Cardiac muscle cell (in vitro differentiated cells and primary cell): Measurements from ENCODE around the gene TOPAZ1. TPM values are rescaled to one million over a fixed set of nuclear protein-coding genes. Genes with fewer than 3 reads are reported as not detected.

Source experiments
- DNase-seq, 2 donors: peaks; one replicate each; pipeline versions ENCODE4 v3.0.0 to v3.0.0-alpha.2; 2010 to 2017; ENCODE audit warnings: low read depth in 1 of 2, low spot score in 1 of 2
- H3K27ac ChIP-seq: fragments of 200-600 bp; sonication (generic); 2 replicates; pipeline ENCODE4 v1.5.1; 2016
- H3K27me3 ChIP-seq: fragments of 200-600 bp; sonication (generic); 2 replicates; pipeline ENCODE4 v1.6.0; 2016; ENCODE audit warnings: control low read depth
- H3K36me3 ChIP-seq: fragments of 200-600 bp; sonication (generic); 2 replicates; pipeline ENCODE4 v1.5.1; 2016; ENCODE audit warnings: control low read depth
- H3K4me1 ChIP-seq: fragments of 200-600 bp; sonication (generic); 2 replicates; pipeline ENCODE4 v1.8.1; 2017; ENCODE audit warnings: low read depth, mild to moderate bottlenecking, mixed run types
- H3K4me3 ChIP-seq: fragments of 200-600 bp; sonication (generic); 2 replicates; pipeline ENCODE4 v1.5.1; 2016; ENCODE audit warnings: mild to moderate bottlenecking
- H3K9me3 ChIP-seq: fragments of 200-600 bp; sonication (generic); 2 replicates; pipeline ENCODE4 v1.5.1; 2017; ENCODE audit warnings: low read depth, mild to moderate bottlenecking, control low read depth
- polyA plus RNA-seq: library from polyadenylated mRNA; unstranded; fragments of >200 nt; fragmentation: Nextera tagmentation; extraction: Ambion mirVana; gene quantifications from 2 replicates; pipeline ENCODE4 v1.2.1, GENCODE V29; 2016
- total RNA-seq: library from RNA; depleted of rRNA; stranded (reverse); fragments of >200 nt; gene quantifications from 2 replicates; pipeline ENCODE4 v1.2.3, GENCODE V29; 2016
- TF ChIP-seq, protein P1 (sequence below): IDR thresholded peaks from 2 replicates; pipeline ENCODE4 v1.5.1; 2012; ENCODE audit warnings: low read depth, mild to moderate bottlenecking, low read length

The TOPAZ1 gene
- total and polyA plus RNA-seq, 2 experiments from 2014 or later, result not detected

DNA sequence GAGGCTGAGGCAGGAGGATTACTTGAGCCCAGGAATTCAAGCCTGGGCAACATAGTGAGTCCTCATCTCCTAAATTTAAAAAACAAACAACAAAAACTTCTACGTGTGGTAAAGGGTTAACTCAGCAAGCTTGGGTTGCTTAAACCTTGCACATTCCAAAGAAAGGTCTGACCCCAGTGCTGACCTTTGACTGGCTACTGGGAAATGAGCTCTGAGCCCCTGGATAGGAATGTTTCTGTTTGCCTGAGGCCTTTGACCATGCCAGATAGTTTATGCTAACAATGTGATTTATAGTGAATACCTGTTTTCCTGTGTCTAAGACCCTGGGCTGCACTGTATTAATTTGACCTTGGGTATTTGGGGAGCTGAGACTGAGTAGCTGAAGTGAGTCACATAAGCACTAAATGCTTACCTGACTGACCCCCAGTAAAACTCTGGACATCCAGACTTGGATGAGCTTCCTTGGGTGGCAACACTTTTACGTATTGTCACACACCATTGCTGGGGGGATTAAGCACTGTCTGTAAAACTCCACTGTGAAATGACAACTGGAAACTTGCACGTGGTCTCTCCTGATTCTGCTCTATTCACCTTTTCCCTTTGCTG lies 117.6 kb downstream of the TOPAZ1 start:
- TF ChIP-seq, protein P1, sequence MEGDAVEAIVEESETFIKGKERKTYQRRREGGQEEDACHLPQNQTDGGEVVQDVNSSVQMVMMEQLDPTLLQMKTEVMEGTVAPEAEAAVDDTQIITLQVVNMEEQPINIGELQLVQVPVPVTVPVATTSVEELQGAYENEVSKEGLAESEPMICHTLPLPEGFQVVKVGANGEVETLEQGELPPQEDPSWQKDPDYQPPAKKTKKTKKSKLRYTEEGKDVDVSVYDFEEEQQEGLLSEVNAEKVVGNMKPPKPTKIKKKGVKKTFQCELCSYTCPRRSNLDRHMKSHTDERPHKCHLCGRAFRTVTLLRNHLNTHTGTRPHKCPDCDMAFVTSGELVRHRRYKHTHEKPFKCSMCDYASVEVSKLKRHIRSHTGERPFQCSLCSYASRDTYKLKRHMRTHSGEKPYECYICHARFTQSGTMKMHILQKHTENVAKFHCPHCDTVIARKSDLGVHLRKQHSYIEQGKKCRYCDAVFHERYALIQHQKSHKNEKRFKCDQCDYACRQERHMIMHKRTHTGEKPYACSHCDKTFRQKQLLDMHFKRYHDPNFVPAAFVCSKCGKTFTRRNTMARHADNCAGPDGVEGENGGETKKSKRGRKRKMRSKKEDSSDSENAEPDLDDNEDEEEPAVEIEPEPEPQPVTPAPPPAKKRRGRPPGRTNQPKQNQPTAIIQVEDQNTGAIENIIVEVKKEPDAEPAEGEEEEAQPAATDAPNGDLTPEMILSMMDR, result no peak
- peak overlapping the region; percentile 88 for H3K27ac ChIP-seq
- H3K4me3 ChIP-seq, result no peak overlapping the region

DNA sequence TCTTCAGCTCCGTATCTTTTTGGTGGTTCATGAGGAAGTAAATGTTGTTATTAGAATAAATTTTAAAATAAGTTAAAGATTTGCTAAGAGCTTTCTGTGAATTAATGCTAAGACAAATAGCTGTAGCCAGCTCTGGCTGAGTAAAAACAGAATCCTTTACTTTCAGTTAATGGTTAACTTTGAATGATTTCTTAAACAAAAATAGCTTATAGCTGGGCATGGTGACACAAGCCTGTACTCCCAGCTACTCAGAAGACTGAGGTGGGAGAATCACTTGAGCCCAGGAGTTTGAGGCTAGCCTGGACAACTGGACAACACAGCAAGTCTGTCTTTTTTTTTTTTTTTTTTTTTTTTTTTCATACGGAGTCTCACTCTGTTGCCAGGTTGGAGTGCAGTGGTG lies 121.9 kb downstream of the TOPAZ1 start:
- no peak for DNase-seq
- Histone ChIP-seq H3K27me3 (no peaks in the 10 kb centered on the region), H3K27ac (no peak overlapping the region), H3K9me3 (no peaks in the 10 kb centered on the region), H3K36me3 (peaks cover 3% of the 10 kb centered on the region), H3K4me1 (peaks cover 11% of the 10 kb centered on the region), H3K4me3 (no peak overlapping the region)
- TF ChIP-seq, protein P1, result no peak

More for the DNA sequence above, 117.6 kb downstream of the TOPAZ1 start:
- Histone ChIP-seq H3K9me3 (no peaks in the 10 kb centered on the region), H3K27me3 (no peaks in the 10 kb centered on the region), H3K36me3 (peaks cover 9% of the 10 kb centered on the region), H3K4me1 (peaks cover 29% of the 10 kb centered on the region)
- no peak for DNase-seq

DNA sequence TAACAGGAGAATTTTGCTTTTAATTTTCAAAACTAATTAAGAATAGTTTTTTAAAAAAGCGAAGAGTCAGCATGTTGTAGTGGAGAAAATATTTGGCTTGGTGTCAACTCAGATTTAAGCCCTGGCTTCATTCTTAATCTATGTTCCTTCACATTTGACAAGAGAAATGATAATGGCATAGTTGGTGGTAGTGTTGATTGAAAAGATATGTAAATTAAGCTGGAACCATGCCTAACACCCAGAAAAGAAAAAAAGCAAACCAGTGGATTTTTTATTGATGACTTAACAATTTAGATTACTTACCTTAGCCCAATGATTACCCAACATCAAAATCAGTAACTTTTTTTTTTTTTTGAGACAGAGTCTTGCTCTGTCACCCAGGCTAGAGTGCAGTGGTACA lies 124.3 kb downstream of the TOPAZ1 start:
- no peak overlapping the region for H3K4me3 ChIP-seq
- no peaks in the 10 kb centered on the region for H3K27me3 ChIP-seq

DNA sequence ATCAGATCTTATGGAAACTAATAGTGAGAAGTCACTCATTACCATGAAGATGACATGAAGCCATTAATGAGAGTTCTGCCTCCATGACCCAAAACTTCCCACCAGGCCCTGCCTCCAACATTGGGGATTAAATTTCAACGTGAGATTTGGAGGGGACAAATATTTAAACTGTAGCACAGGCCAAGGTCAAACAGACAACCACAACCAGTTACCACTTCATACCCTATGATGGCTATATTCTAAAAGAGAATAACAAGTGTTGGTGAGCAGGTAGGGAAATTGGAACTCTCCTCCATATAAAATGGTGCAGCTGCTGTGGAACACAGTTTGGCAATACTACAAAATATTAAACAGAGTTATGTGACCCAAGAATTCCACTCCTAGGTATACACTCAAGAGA lies 133.8 kb downstream of the TOPAZ1 start:
- no peaks in the 10 kb centered on the region for H3K27me3 ChIP-seq
- TF ChIP-seq, protein P1, result no peak
- H3K36me3 ChIP-seq, result no peaks in the 10 kb centered on the region
- no peak for DNase-seq
- no peaks in the 10 kb centered on the region for H3K9me3 ChIP-seq
- H3K4me1 ChIP-seq, result no peaks in the 10 kb centered on the region
- H3K27ac ChIP-seq, result no peak overlapping the region
- H3K4me3 ChIP-seq, result no peak overlapping the region

More for the DNA sequence above, 124.3 kb downstream of the TOPAZ1 start:
- TF ChIP-seq, protein P1, result no peak
- Histone ChIP-seq H3K36me3 (peaks cover 3% of the 10 kb centered on the region), H3K27ac (no peak overlapping the region), H3K9me3 (no peaks in the 10 kb centered on the region), H3K4me1 (no peaks in the 10 kb centered on the region)
- DNase-seq, result no peak

Other genes with a start within 250 kb of the TOPAZ1 start
- gene TCAIM, start 96.9 kb downstream of the TOPAZ1 start, total RNA-seq, result 10.8 and 12.3 TPM in 2 replicates
- gene TCAIM, start 96.9 kb downstream of the TOPAZ1 start, polyA plus RNA-seq, result 15.5 and 20.1 TPM in 2 replicates
- 10.5 and 21.0 TPM in 2 replicates for gene ZNF445, start 235.8 kb downstream of the TOPAZ1 start, total RNA-seq
- 11.0 and 23.3 TPM in 2 replicates for gene ZNF445, start 235.8 kb downstream of the TOPAZ1 start, polyA plus RNA-seq